Measurements from ENCODE around the gene NDRG3.
A peak's percentile ranks its signal among the peaks of the same experiment; 100 is the strongest.

Gene NDRG3

DNA sequence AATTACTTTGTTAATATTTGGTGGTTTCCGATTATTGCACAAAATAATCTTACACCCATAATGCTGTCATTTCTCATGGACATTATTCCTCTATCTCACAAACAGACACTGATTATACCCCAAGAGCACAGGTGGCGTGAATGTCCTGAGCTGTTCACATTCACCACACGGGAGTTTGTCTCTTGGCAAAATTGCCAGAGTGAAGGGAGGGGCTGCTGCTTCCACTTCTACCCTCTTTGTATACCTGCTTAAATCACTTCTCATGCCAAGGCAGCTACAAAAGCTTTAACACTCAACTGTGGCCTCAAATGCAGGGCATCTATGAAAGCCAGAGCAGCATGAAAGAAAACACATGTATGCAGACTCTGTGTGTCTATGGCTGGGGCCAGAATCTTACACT, 58.0 kb downstream of the NDRG3 start:
- Histone ChIP-seq H2AK5ac (ENCODE audit: low read length) (no peak overlapping the region), H3K18ac (ENCODE audit: low read length) (no peak overlapping the region), H2BK120ac (ENCODE audit: low read depth, low read length) (no peak overlapping the region), H3K36me3 (ENCODE audit: control insufficient read depth, insufficient read depth, low read length) (peaks cover 2% of the 10 kb centered on the region), H4K8ac (ENCODE audit: low read depth, low read length) (no peak overlapping the region), H3K56ac (ENCODE audit: low read length) (no peak overlapping the region), H2BK5ac (ENCODE audit: low read length) (no peak overlapping the region), H3K4me2 (ENCODE audit: low read length) (no peak overlapping the region), H3K27me3 (ENCODE audit: insufficient read depth, low read length, poor library complexity) (no peaks in the 10 kb centered on the region), H3K79me2 (ENCODE audit: control insufficient read depth, insufficient read depth, low read length) (no peaks in the 10 kb centered on the region), H3K9ac (ENCODE audit: low read length) (no peak overlapping the region), H3K79me1 (ENCODE audit: low read length) (no peaks in the 10 kb centered on the region), H3K27ac (ENCODE audit: low read depth, low read length) (no peak overlapping the region), H3K4me1 (ENCODE audit: control insufficient read depth, low read depth, low read length) (no peaks in the 10 kb centered on the region), H2BK15ac (replicated peaks; ENCODE audit: low read depth) (no peak overlapping the region), H3K4ac (ENCODE audit: low read depth, low read length) (no peak overlapping the region), H3K4me3 (ENCODE audit: low read length) (no peak overlapping the region), H4K5ac (ENCODE audit: low read length) (no peak overlapping the region), H3K23ac (ENCODE audit: low read length) (no peak overlapping the region)
- no peak for DNase-seq
- no CpG with 5 or more reads among the region's 3 CpGs for WGBS (ENCODE audit: extremely low coverage, insufficient coverage, low lambda C conversion rate)

DNA sequence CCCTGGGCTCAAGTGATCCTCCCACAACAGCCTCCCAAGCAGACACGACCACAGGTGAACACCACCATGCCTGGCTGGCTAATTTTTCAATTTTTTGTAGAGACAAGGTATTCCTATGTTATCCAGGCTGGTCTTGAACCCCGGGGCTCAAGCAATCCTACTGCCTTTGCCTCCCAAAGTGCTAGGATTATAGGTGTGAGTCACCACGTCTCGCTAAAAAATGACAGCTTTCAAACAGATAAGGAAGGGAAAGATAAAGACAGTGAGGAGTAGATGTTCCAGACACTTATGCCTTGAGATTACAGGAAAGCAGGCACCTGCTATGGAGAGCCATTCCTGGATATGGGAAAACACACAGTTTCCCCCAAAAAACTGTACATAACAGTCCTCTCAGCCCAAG, 58.9 kb downstream of the NDRG3 start:
- Histone ChIP-seq H3K23ac (ENCODE audit: low read length) (no peak overlapping the region), H3K4ac (ENCODE audit: low read depth, low read length) (no peak overlapping the region), H3K79me2 (ENCODE audit: control insufficient read depth, insufficient read depth, low read length) (no peaks in the 10 kb centered on the region), H3K27ac (ENCODE audit: low read depth, low read length) (no peak overlapping the region), H3K79me1 (ENCODE audit: low read length) (no peaks in the 10 kb centered on the region), H4K5ac (ENCODE audit: low read length) (no peak overlapping the region), H2BK15ac (replicated peaks; ENCODE audit: low read depth) (no peak overlapping the region), H3K4me3 (ENCODE audit: low read length) (no peak overlapping the region), H2AK5ac (ENCODE audit: low read length) (no peak overlapping the region), H3K27me3 (ENCODE audit: insufficient read depth, low read length, poor library complexity) (no peaks in the 10 kb centered on the region), H3K36me3 (ENCODE audit: control insufficient read depth, insufficient read depth, low read length) (peaks cover 2% of the 10 kb centered on the region), H3K4me2 (ENCODE audit: low read length) (no peak overlapping the region), H2BK5ac (ENCODE audit: low read length) (no peak overlapping the region), H3K56ac (ENCODE audit: low read length) (no peak overlapping the region), H2BK120ac (ENCODE audit: low read depth, low read length) (no peak overlapping the region), H3K9ac (ENCODE audit: low read length) (no peak overlapping the region), H3K4me1 (ENCODE audit: control insufficient read depth, low read depth, low read length) (no peaks in the 10 kb centered on the region), H3K18ac (ENCODE audit: low read length) (no peak overlapping the region), H4K8ac (ENCODE audit: low read depth, low read length) (no peak overlapping the region)
- WGBS (ENCODE audit: extremely low coverage, insufficient coverage, low lambda C conversion rate): no CpG with 5 or more reads among the region's 4 CpGs
- no peak for DNase-seq

DNA sequence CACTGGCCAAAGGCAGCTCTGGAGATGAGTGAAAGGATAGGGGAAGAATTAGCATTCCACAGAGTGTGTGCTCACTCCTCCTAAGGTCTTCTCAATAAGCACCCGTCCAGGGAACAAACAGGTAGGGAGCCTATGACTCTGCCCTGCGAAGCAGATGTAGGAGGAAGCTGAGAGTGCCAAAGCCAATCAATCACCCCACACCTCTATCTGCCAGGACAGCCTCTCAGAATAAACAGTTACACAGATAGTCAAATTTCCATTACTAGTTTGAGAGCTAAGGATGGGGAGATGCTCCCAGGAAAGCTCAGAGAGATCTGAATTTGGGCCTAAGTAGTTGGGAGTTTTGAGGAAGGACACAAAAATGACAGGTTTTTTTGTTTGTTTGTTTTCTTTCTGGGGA, 59.4 kb downstream of the NDRG3 start:
- peaks cover 2% of the 10 kb centered on the region for H3K36me3 ChIP-seq (ENCODE audit: control insufficient read depth, insufficient read depth, low read length)
- no peak overlapping the region for H4K5ac ChIP-seq (ENCODE audit: low read length)
- H3K4me3 ChIP-seq (ENCODE audit: low read length): no peak overlapping the region
- whole genome bisulfite sequencing (ENCODE audit: extremely low coverage, insufficient coverage, low lambda C conversion rate): no CpG with 5 or more reads among the region's 2 CpGs
- no peak for DNase-seq
- H2BK120ac ChIP-seq (ENCODE audit: low read depth, low read length): no peak overlapping the region
- H3K4ac ChIP-seq (ENCODE audit: low read depth, low read length): no peak overlapping the region
- H3K4me2 ChIP-seq (ENCODE audit: low read length): no peak overlapping the region
- no peak overlapping the region for H3K56ac ChIP-seq (ENCODE audit: low read length)
- no peak overlapping the region for H3K18ac ChIP-seq (ENCODE audit: low read length)
- no peak overlapping the region for H3K27ac ChIP-seq (ENCODE audit: low read depth, low read length)
- H3K9ac ChIP-seq (ENCODE audit: low read length): no peak overlapping the region
- H3K27me3 ChIP-seq (ENCODE audit: insufficient read depth, low read length, poor library complexity): no peaks in the 10 kb centered on the region
- H3K79me1 ChIP-seq (ENCODE audit: low read length): no peaks in the 10 kb centered on the region
- H4K8ac ChIP-seq (ENCODE audit: low read depth, low read length): no peak overlapping the region
- H2AK5ac ChIP-seq (ENCODE audit: low read length): no peak overlapping the region
- H2BK5ac ChIP-seq (ENCODE audit: low read length): no peak overlapping the region
- H2BK15ac ChIP-seq (replicated peaks; ENCODE audit: low read depth): no peak overlapping the region
- H3K79me2 ChIP-seq (ENCODE audit: control insufficient read depth, insufficient read depth, low read length): no peaks in the 10 kb centered on the region
- no peaks in the 10 kb centered on the region for H3K4me1 ChIP-seq (ENCODE audit: control insufficient read depth, low read depth, low read length)
- H3K23ac ChIP-seq (ENCODE audit: low read length): no peak overlapping the region

DNA sequence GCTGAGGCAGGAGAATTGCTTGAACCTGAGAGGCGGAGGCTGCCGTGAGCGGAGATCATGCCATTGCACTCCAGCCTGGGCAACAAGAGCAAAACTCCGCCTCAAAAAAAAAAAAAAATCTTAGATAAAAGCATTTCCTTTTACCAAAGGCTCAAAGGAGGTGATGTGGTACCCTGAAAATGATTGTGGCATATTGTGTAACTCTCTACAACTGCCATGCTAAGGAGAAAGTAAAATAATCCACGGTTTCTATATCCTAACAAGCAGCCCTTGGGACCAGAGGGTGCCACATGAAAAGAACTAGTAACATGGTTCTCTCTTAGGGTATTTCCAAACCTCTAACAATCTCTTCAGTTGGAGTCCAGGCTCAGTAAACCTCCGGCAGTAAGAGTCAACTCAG, 61.1 kb downstream of the NDRG3 start:
- Histone ChIP-seq H3K4me2 (ENCODE audit: low read length) (no peak overlapping the region), H3K18ac (ENCODE audit: low read length) (no peak overlapping the region), H2BK15ac (replicated peaks; ENCODE audit: low read depth) (no peak overlapping the region), H3K4me3 (ENCODE audit: low read length) (no peak overlapping the region), H2BK5ac (ENCODE audit: low read length) (no peak overlapping the region), H3K56ac (ENCODE audit: low read length) (no peak overlapping the region), H3K79me2 (ENCODE audit: control insufficient read depth, insufficient read depth, low read length) (no peaks in the 10 kb centered on the region), H3K27me3 (ENCODE audit: insufficient read depth, low read length, poor library complexity) (no peaks in the 10 kb centered on the region), H4K5ac (ENCODE audit: low read length) (no peak overlapping the region), H3K27ac (ENCODE audit: low read depth, low read length) (no peak overlapping the region), H4K8ac (ENCODE audit: low read depth, low read length) (no peak overlapping the region), H3K23ac (ENCODE audit: low read length) (no peak overlapping the region), H3K4ac (ENCODE audit: low read depth, low read length) (no peak overlapping the region), H3K36me3 (ENCODE audit: control insufficient read depth, insufficient read depth, low read length) (peaks cover 2% of the 10 kb centered on the region), H3K9ac (ENCODE audit: low read length) (no peak overlapping the region), H3K79me1 (ENCODE audit: low read length) (no peaks in the 10 kb centered on the region), H3K4me1 (ENCODE audit: control insufficient read depth, low read depth, low read length) (no peaks in the 10 kb centered on the region), H2AK5ac (ENCODE audit: low read length) (no peak overlapping the region), H2BK120ac (ENCODE audit: low read depth, low read length) (no peak overlapping the region)
- no CpG with 5 or more reads among the region's 6 CpGs for WGBS (ENCODE audit: extremely low coverage, insufficient coverage, low lambda C conversion rate)
- no peak for DNase-seq

DNA sequence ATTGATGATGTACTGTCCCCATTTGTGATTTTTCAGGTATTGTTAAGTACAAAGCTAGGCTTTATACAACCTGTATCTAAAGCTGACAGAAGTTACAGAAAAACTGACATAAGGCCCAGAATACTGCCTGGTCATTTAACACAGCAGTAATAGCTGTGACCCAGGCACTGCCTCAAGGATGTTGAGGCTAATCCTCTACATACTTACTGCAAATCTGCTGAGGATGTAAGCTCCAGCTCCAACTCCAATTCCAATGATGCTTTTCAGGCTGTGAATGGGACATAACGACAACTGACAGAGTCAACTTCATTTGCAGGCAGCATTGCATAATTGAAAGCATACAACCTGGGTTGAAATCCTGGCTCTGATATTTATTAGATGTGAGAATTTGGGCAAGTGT, 63.6 kb downstream of the NDRG3 start:
- peaks cover 2% of the 10 kb centered on the region for H3K36me3 ChIP-seq (ENCODE audit: control insufficient read depth, insufficient read depth, low read length)
- H4K5ac ChIP-seq (ENCODE audit: low read length): no peak overlapping the region
- H2AK5ac ChIP-seq (ENCODE audit: low read length): no peak overlapping the region
- no peak for DNase-seq
- no peak overlapping the region for H3K9ac ChIP-seq (ENCODE audit: low read length)
- no CpG with 5 or more reads among the region's 1 CpG for WGBS (ENCODE audit: extremely low coverage, insufficient coverage, low lambda C conversion rate)
- no peaks in the 10 kb centered on the region for H3K79me1 ChIP-seq (ENCODE audit: low read length)
- no peak overlapping the region for H2BK120ac ChIP-seq (ENCODE audit: low read depth, low read length)
- H3K18ac ChIP-seq (ENCODE audit: low read length): no peak overlapping the region
- no peak overlapping the region for H3K4me3 ChIP-seq (ENCODE audit: low read length)
- no peak overlapping the region for H3K56ac ChIP-seq (ENCODE audit: low read length)
- no peak overlapping the region for H3K23ac ChIP-seq (ENCODE audit: low read length)
- no peak overlapping the region for H2BK15ac ChIP-seq (replicated peaks; ENCODE audit: low read depth)
- no peak overlapping the region for H2BK5ac ChIP-seq (ENCODE audit: low read length)
- no peaks in the 10 kb centered on the region for H3K27me3 ChIP-seq (ENCODE audit: insufficient read depth, low read length, poor library complexity)
- H3K4me1 ChIP-seq (ENCODE audit: control insufficient read depth, low read depth, low read length): no peaks in the 10 kb centered on the region
- no peak overlapping the region for H3K4ac ChIP-seq (ENCODE audit: low read depth, low read length)
- H3K27ac ChIP-seq (ENCODE audit: low read depth, low read length): no peak overlapping the region
- no peak overlapping the region for H3K4me2 ChIP-seq (ENCODE audit: low read length)
- H3K79me2 ChIP-seq (ENCODE audit: control insufficient read depth, insufficient read depth, low read length): no peaks in the 10 kb centered on the region
- H4K8ac ChIP-seq (ENCODE audit: low read depth, low read length): no peak overlapping the region

DNA sequence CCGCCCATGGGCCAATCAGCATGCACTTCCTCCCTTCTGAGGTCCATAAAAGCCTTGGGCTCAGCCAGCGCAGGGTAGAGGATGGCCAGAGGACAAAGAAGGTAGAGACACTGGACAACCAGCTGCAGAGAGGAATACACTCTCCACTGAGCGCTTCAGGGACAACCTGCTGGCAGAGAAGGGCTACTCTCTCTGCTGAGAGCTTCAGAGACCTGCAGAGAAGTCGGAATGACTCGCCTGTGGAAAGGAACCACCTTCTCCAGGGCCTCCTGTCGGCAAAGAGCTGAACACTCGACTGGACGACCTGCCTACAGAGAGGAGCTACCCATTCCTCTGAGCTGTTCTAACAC, 68.5 kb downstream of the NDRG3 start:
- H3K4me2 ChIP-seq (ENCODE audit: low read length): peak overlapping the region; percentile 39
- H3K18ac ChIP-seq (ENCODE audit: low read length): no peak overlapping the region
- H4K5ac ChIP-seq (ENCODE audit: low read length): peak overlapping the region; percentile 79
- WGBS (ENCODE audit: extremely low coverage, insufficient coverage, low lambda C conversion rate): no CpG with 5 or more reads among the region's 8 CpGs
- H3K4ac ChIP-seq (ENCODE audit: low read depth, low read length): peak overlapping the region; percentile 8
- no peak overlapping the region for H2AK5ac ChIP-seq (ENCODE audit: low read length)
- no peak overlapping the region for H3K23ac ChIP-seq (ENCODE audit: low read length)
- H3K36me3 ChIP-seq (ENCODE audit: control insufficient read depth, insufficient read depth, low read length): no peaks in the 10 kb centered on the region
- H4K8ac ChIP-seq (ENCODE audit: low read depth, low read length): no peak overlapping the region
- peak overlapping the region; percentile 65 for H3K9ac ChIP-seq (ENCODE audit: low read length)
- H2BK5ac ChIP-seq (ENCODE audit: low read length): no peak overlapping the region
- no peaks in the 10 kb centered on the region for H3K79me1 ChIP-seq (ENCODE audit: low read length)
- H3K4me3 ChIP-seq (ENCODE audit: low read length): no peak overlapping the region
- no peaks in the 10 kb centered on the region for H3K4me1 ChIP-seq (ENCODE audit: control insufficient read depth, low read depth, low read length)
- no peak overlapping the region for H2BK15ac ChIP-seq (replicated peaks; ENCODE audit: low read depth)
- peak overlapping the region; percentile 6 for H3K27ac ChIP-seq (ENCODE audit: low read depth, low read length)
- peak overlapping the region; percentile 87 for H3K56ac ChIP-seq (ENCODE audit: low read length)
- H2BK120ac ChIP-seq (ENCODE audit: low read depth, low read length): no peak overlapping the region
- no peaks in the 10 kb centered on the region for H3K79me2 ChIP-seq (ENCODE audit: control insufficient read depth, insufficient read depth, low read length)
- no peaks in the 10 kb centered on the region for H3K27me3 ChIP-seq (ENCODE audit: insufficient read depth, low read length, poor library complexity)
- no peak for DNase-seq

Measured in mesendoderm (in vitro differentiated cells).